ENCODE results near the gene TECPR2.

Gene TECPR2

DNA sequence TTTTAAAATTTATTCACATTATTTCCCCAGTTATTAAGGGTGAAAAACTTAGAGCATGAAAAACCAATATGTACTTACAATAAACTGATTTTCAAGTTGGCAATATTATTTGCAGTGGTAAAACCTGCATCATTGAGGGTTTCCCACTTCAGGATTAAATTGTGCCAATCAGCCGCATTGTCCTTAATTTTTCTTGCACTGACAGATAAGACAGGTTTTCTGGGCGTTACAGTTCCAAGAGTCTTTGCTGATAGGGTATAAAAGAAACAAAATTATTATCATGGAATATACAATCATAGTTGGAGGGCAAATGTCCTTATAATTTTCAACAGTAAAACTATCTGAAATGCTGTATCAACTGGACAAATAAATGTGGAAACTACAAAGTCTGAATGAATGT lies 3.4 kb upstream of the TECPR2 start:
- TF ChIP-seq, protein P1, sequence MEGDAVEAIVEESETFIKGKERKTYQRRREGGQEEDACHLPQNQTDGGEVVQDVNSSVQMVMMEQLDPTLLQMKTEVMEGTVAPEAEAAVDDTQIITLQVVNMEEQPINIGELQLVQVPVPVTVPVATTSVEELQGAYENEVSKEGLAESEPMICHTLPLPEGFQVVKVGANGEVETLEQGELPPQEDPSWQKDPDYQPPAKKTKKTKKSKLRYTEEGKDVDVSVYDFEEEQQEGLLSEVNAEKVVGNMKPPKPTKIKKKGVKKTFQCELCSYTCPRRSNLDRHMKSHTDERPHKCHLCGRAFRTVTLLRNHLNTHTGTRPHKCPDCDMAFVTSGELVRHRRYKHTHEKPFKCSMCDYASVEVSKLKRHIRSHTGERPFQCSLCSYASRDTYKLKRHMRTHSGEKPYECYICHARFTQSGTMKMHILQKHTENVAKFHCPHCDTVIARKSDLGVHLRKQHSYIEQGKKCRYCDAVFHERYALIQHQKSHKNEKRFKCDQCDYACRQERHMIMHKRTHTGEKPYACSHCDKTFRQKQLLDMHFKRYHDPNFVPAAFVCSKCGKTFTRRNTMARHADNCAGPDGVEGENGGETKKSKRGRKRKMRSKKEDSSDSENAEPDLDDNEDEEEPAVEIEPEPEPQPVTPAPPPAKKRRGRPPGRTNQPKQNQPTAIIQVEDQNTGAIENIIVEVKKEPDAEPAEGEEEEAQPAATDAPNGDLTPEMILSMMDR (IDR thresholded peaks at IDR 0.05; ENCODE audit: insufficient read depth, missing control alignments), result no peak
- no peak for FAIRE-seq
- no peak for DNase-seq (ENCODE audit: insufficient read length, low spot score)

DNA sequence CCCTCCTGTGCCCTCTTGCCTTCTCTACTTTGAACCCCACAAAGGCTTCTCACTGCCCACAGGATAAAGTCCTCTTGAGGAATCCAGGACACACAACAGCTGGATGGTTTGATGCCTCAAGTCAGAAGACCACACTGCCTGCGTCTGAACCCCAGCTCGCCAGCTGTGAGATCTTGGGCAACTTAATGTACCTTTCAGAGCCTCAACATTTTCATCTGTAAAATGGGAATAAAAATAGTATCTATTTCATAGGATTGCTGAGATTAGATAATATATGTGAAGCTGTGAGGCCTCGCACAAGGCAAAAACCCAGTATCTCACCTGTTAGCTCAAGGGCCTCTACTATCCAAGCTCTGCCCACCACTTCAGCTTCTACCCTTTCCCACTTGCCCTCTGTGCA lies 2.4 kb upstream of the TECPR2 start:
- FAIRE-seq (no peak), DNase-seq (ENCODE audit: insufficient read length, low spot score) (no peak)
- TF ChIP-seq, protein P1 (IDR thresholded peaks at IDR 0.05; ENCODE audit: insufficient read depth, missing control alignments), result no peak

DNA sequence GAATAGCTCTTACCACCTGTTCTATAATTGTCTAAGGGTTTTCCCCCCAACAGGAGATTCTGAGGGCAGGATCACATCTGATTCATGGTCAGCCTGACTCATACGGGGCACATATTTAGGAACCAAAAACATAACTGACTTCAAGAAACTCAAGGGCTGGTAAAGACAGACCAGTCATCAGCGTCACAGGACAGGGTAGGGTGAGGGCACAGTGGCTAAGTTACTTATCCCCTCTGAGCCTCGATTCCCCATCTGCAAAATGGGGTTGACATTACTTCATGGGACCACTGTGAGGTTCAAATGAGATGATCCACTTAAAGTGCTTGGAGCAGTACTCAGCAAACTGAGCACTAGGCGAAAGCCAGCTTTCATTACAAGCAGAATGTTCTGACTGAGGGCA lies 657 bp upstream of the TECPR2 start:
- FAIRE-seq, result no peak
- no peak for DNase-seq (ENCODE audit: insufficient read length, low spot score)
- TF ChIP-seq, protein P1 (IDR thresholded peaks at IDR 0.05; ENCODE audit: insufficient read depth, missing control alignments), result no peak

DNA sequence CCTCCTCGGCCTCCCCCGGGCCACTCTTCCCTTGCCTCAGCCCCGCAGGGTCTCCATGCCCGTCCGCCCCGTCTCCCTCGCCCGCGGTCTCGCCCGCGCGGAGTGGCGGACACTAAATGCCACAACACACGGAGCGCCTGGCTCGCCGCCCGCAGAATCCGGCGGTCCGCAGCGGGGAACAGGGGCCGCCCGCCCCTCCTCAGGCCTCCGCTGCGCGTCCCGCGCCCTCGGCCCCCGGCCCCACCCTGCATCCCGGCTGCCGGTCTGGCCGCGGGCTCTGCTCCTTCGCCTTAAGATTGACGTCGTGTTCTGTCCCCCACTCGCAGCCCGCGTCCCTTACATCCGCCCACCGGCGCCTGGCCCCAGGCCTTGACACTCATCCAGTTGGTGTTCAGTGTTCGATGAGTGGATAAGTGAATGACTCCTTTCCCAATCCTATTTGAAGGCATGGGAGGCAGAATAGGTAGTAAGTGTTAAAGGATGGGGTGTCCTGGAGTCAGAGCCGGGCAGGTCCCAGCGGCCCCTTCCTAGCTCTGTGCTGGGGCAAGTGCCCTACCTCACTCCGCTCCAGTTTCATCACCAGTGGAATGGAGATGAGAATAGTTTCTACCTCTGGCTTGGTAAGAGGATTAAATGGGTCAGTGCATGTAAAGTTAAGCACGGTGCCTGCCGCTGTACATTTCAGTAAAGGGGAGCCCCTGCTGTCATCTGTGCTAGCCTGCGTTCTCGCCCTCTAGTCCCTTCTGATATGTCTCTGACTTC lies 622 bp downstream of the TECPR2 start:
- TF ChIP-seq, protein P1 (IDR thresholded peaks at IDR 0.05; ENCODE audit: insufficient read depth, missing control alignments), result no peak
- FAIRE-seq, result no peak
- no peak for DNase-seq (ENCODE audit: insufficient read length, low spot score)

DNA sequence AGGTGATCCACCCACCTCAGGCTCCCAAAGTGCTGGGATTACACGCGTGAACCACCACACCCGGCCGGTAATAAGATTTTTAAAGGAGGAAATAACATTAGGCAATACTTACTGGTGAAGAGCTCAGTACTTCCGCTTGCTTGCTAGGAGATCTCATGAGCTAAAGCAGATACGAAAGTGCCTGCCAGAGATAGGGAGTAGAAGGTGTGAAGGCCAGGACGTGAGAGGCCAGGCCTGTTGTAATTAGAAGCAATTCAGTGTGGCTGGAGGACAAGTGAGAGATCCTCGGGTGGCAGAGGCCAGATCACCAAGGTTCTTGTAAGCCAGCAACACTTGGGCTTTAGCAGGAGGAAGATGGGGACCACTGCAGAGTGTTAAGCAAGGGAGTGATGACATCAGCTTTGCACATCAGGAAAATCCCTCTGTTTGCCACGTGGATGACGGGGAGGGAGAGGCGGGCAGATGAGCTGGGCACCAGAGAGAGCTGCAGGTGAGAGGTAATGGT lies 7.6 kb downstream of the TECPR2 start:
- FAIRE-seq (no peak), DNase-seq (ENCODE audit: insufficient read length, low spot score) (no peak)
- TF ChIP-seq, protein P1 (IDR thresholded peaks at IDR 0.05; ENCODE audit: insufficient read depth, missing control alignments), result no peak

DNA sequence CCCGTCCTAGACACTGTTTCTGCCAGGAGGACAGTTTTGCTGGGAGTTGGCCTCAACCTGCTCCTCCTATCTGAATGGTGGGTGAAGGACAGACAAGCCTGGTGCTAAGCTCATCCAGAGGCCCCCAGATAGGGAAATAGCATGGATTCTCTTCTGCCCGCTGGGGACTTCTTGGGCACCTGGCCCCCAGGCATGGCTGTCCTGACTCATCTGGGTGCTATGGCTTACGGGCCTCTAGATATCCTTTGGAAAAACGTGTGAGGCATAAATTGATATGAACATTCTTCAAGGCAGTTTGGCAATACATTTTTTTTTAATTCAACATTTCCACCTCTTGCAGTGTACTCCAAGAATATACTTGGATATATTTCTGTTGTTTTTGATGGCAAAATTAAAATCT lies 8.6 kb downstream of the TECPR2 start:
- DNase-seq (ENCODE audit: insufficient read length, low spot score), result no peak
- FAIRE-seq, result no peak
- TF ChIP-seq, protein P1 (IDR thresholded peaks at IDR 0.05; ENCODE audit: insufficient read depth, missing control alignments), result no peak

DNA sequence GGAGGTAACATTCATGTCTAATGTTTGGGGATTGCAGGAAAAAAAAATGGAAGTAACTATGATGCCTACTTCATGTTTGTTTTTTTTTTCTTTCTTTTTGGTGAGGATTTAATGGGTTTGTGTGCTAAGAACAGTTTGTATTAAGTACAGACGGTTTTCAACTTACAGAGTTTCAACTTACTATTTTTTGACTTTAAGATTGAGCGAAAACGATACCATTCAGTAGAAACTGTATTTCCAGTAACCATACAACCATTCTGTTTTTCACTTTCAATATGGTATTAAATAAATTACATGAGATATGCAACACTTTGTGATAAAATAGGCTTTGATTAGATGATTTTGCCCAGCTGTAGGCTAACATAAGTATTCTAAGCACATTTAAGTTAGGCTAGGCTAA lies 10.4 kb downstream of the TECPR2 start:
- TF ChIP-seq, protein P1 (IDR thresholded peaks at IDR 0.05; ENCODE audit: insufficient read depth, missing control alignments), result no peak
- FAIRE-seq (no peak), DNase-seq (ENCODE audit: insufficient read length, low spot score) (no peak)

Data from D721Med (cell line).